H4 (cell line): Measurements from ENCODE around the gene H2AZ1. TPM values are rescaled to one million over a fixed set of nuclear protein-coding genes. Genes with fewer than 3 reads are reported as not detected.
A peak's percentile ranks its signal among the peaks of the same experiment; 100 is the strongest.

Experiments used
- DNase-seq: peaks from one replicate; pipeline ENCODE4 v3.0.0-alpha.2; 2015; ENCODE audit warnings: low spot score
- total RNA-seq: library from RNA; depleted of rRNA; stranded (reverse); fragments of >200 nt; shearing (Covaris generic); gene quantifications from 2 replicates; pipeline ENCODE4 v1.2.3, GENCODE V29; 2014; rRNA removed

H2AZ1 gene
- total RNA-seq, 1 experiment from 2014 or later = 1,439 TPM

- DNase-seq = peak; percentile 58
Observed at GRCh38 chr4:99946356-99947189, 3.5 kb downstream of the H2AZ1 start, which contains the start of gene DNAJB14. TSS of gene DNAJB14 (minus strand) at chr4:99946618. CDS start at chr4:99946571, 47 bp downstream.

- peak; percentile 25 for DNase-seq
Observed at GRCh38 chr4:99945718-99946355, 4.2 kb downstream of the H2AZ1 start.

DNA sequence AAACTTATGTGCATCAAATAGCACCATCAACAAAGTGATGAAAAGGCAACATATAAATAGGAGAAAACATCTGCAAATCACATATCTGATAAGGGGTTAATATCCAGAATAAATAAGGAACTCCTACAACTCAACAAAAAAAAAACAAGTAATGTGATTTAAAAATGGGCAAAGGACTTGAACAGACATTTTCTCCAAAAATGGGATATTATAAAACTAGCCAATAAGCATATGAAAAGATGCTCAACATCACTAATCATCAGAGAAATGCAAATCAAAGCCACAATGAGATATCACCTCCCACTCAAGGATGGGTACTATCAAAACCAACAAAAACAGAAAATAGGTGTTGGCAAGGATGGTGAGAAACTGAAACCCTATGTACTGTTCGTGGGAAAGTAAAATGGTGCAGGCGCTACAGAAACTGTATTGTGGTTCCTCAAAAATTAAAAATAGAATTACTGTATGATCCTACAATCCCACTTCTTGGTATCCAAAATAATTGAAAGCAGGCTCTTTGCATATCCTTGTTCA lies 6.1 kb downstream of the H2AZ1 start:
- no peak for DNase-seq

DNA sequence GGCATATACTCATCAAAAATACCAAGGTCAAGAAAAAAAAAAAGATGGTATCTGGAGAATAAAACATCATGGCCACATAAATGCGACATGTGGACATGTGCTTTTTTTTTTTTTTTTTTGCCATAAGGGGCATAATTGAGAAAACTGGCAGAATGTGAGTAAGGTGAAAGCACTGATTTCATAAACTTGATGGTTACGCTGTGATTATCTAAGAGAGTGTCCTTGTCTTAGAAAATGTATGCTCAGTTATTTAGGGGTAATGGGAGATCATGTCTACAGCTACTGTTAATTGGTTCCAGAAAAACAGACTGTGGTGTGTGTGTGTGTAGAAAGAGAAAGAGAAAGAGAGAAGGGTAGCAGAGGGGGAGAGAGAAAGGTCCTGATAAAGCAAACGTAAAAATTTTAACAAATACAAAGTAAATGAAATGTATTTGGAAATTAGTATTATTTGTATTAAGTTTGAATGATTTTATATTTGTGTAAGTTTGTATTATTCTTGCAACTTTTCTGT lies 11.8 kb downstream of the H2AZ1 start:
- no peak for DNase-seq

DNA sequence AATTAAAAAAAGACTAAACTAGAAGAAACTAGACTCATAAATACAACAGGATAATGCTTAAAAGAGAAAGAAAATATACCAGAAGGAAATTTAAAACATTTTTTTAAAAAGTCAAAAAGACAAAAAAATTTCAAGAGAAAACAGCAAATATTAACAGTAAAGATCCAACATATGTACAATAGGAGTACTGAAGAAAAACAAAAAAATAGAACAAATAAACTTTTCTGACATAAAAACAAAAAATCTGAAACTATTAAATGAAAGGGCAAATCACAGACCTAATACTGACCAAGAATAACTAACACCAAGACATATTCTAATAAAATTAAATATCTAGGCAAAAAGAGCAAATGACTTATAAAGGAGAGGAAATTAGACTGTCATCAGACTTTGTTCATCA lies 15.2 kb downstream of the H2AZ1 start:
- no peak for DNase-seq

- no peak for DNase-seq
Observed at GRCh38 chr4:99927566-99927965, 22.5 kb downstream of the H2AZ1 start.

DNA sequence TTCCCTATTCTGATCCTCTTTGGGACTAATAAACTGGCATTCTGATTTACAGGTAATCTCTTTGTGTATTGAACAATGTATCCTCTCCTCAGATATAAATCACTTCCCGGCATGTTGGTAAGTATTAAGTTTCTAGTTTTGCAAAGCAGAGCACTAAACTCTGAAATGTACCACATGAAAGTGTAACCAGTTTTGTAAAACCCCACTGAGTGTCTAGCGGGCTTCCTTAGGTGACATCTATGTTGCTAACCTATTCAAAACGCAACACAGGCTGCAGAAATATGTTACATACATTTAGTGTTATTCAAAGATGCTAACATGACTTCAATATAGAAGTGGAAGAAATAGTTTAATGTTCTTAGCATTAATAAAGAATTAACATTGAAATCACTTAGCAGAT lies 28.9 kb downstream of the H2AZ1 start:
- DNase-seq = no peak

- no peak for DNase-seq
Observed at GRCh38 chr4:99918656-99919055, 31.4 kb downstream of the H2AZ1 start.

GRCh38 chr4:99917575-99917974 lies 32.5 kb downstream of the H2AZ1 start:
- DNase-seq = no peak

- no peak for DNase-seq
Observed at GRCh38 chr4:99915449-99915848, 34.6 kb downstream of the H2AZ1 start.

Other genes with a start within 250 kb of the H2AZ1 start
- not detected in 2 replicates for gene DAPP1, start 133.4 kb downstream of the H2AZ1 start, total RNA-seq
- 60.3 and 78.0 TPM in 2 replicates for gene LAMTOR3, start 55.8 kb downstream of the H2AZ1 start, total RNA-seq
- gene DNAJB14, start 3.7 kb downstream of the H2AZ1 start, total RNA-seq = 32.6 and 62.2 TPM in 2 replicates
- gene DDIT4L, start 240.2 kb upstream of the H2AZ1 start, total RNA-seq = 0.53 TPM in 1 of 2 replicates, not detected in the other